PC-9 (cell line): Measurements from ENCODE around the gene NAB2. TPM values are rescaled to one million over a fixed set of nuclear protein-coding genes. Genes with fewer than 3 reads are reported as not detected.

Source experiments
- BruUV-seq: library from RNA; stranded (reverse); fragments of 400-500 nt; replicated peaks from 2 replicates; lab custom pipeline; 2021; lab: Mats Ljungman, UMichigan
- CTCF ChIA-PET: fragments of 300-600 bp; sonication (Branson Sonifier 250); formaldehyde crosslinking; loops from one replicate; lab custom pipeline; 2022; ENCODE audit warnings: antibody characterized with exemption; lab: Charles Lee
- POLR2A ChIA-PET: fragments of 300-600 bp; sonication (Branson Sonifier 250); formaldehyde crosslinking; loops from one replicate; lab custom pipeline; 2022; ENCODE audit warnings: antibody characterized with exemption; ENCODE audit not compliant: unreplicated experiment; lab: Charles Lee
- DNase-seq, 2 experiments: peaks; one replicate each; pipeline versions ENCODE4 v3.0.0 to v3.0.0-alpha.2; 2015 to 2022; ENCODE audit warnings: mixed read lengths in 1 of 2
- H2AFZ ChIP-seq: fragments of 200-600 bp; sonication (generic); 2 replicates; pipeline ENCODE4 v1.8.1; 2017; ENCODE audit warnings: antibody characterized with exemption
- H3F3A ChIP-seq: fragments of 200-600 bp; sonication (generic); 2 replicates; pipeline ENCODE4 v1.8.1; 2017; ENCODE audit warnings: antibody characterized with exemption, mild to moderate bottlenecking, low read depth; ENCODE audit not compliant: insufficient read depth
- H3K27ac ChIP-seq: fragments of 200-600 bp; sonication (generic); 2 replicates; pipeline ENCODE4 v1.6.1; 2016; ENCODE audit warnings: mixed run types
- H3K27me3 ChIP-seq: fragments of 200-600 bp; sonication (generic); 2 replicates; pipeline ENCODE4 v1.6.1; 2016; ENCODE audit warnings: low read depth, mixed run types; ENCODE audit not compliant: insufficient read depth
- H3K36me3 ChIP-seq: fragments of 200-600 bp; sonication (generic); 2 replicates; pipeline ENCODE4 v1.6.1; 2016; ENCODE audit warnings: low read depth, mixed run types
- H3K4me1 ChIP-seq: fragments of 200-600 bp; sonication (generic); replicated peaks from 2 replicates; pipeline ENCODE4 v1.6.1; 2016; ENCODE audit warnings: mixed run types; ENCODE audit not compliant: insufficient read depth
- H3K4me2 ChIP-seq: fragments of 200-600 bp; sonication (generic); 2 replicates; pipeline ENCODE4 v1.6.1; 2017; ENCODE audit warnings: mixed run types
- H3K4me3 ChIP-seq: fragments of 200-600 bp; sonication (generic); 2 replicates; pipeline ENCODE4 v1.6.1; 2016; ENCODE audit warnings: mixed run types
- H3K79me2 ChIP-seq: fragments of 200-600 bp; sonication (generic); 2 replicates; pipeline ENCODE4 v1.6.1; 2017; ENCODE audit warnings: low read depth, mixed run types
- H3K9me2 ChIP-seq: fragments of 200-600 bp; sonication (generic); 2 replicates; pipeline ENCODE4 v1.8.1; 2017; ENCODE audit warnings: mild to moderate bottlenecking; ENCODE audit not compliant: insufficient read depth
- H3K9me3 ChIP-seq: fragments of 200-600 bp; sonication (generic); 2 replicates; pipeline ENCODE4 v1.8.1; 2016; ENCODE audit warnings: low read depth; ENCODE audit not compliant: insufficient read depth
- H4K20me1 ChIP-seq: fragments of 200-600 bp; sonication (generic); 2 replicates; pipeline ENCODE4 v1.8.1; 2017; ENCODE audit not compliant: insufficient read depth
- CTCF ChIP-seq: fragments of 200-600 bp; sonication (generic); conservative IDR thresholded peaks from 2 replicates; pipeline ENCODE4 v1.6.1; 2017; ENCODE audit warnings: mixed run types, antibody characterized with exemption, mild to moderate bottlenecking, moderate library complexity
- EZH2 ChIP-seq: fragments of 200-600 bp; sonication (generic); IDR thresholded peaks from 2 replicates; pipeline ENCODE4 v1.8.0; 2017; ENCODE audit warnings: antibody characterized with exemption, low read depth
- intact Hi-C: fragments of 100-400 bp; cut with micrococcal nuclease; formaldehyde crosslinking; loops from one replicate; pipeline ENCODE4 v1.10.0; 2022; ENCODE audit not compliant: unreplicated experiment
- total RNA-seq: library from RNA; stranded (reverse); gene quantifications from 2 replicates; pipeline ENCODE4 v1.2.3, GENCODE V29; 2021

Gene NAB2
- total RNA-seq, 1 experiment from 2014 or later = 13.8 TPM

DNA sequence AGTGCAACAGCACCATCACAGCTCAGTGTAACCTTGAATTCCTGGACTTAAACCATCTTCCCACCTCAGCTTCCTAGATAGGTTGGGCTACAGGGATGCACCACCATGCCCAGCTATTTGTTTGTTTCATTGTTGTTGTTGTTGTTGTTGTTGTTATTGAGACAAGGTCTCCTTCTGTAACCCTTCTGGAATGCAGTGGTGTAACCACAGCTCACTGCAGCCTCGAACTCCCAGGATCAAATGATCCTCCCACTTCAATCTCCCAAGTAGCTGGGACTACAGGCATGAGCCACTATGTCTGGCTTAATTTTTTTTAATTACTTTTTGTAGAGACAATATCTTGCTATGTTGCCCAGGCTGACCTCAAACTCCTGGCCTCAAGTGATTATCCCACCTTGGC lies 9.1 kb upstream of the NAB2 start:
- Histone ChIP-seq H2AFZ (peak overlapping the region; percentile 74; the same call in 1 of the 2 replicates), H3K79me2 (peaks cover 18% of the 10 kb centered on the region), H3K4me1 (peaks cover 13% of the 10 kb centered on the region), H3K4me3 (peak overlapping the region; percentile 53; the same call in 1 of the 2 replicates), H3K9me2 (no peaks in the 10 kb centered on the region), H3F3A (peaks cover 6% of the 10 kb centered on the region; the same call in 1 of the 2 replicates), H3K4me2 (peak overlapping the region; percentile 74), H4K20me1 (no peaks in the 10 kb centered on the region), H3K36me3 (no peaks in the 10 kb centered on the region), H3K9me3 (no peaks in the 10 kb centered on the region), H3K27ac (peak overlapping the region; percentile 59; the same call in 1 of the 2 replicates), H3K27me3 (no peaks in the 10 kb centered on the region)
- CTCF ChIA-PET = interaction anchor here (0.7 to 2.6 kb wide), 5 partner anchors 13 to 134 kb away, joined by 3 to 23 read pairs (median 3); partner anchors contain the start of gene STAT6
- TF ChIP-seq CTCF = no peak
- no peak for TF ChIP-seq EZH2
- intact Hi-C loops = loop anchor here (1.0 to 2.0 kb wide), 2 partner anchors 7 to 33 kb away; no protein-coding TSS in a partner anchor
- POLR2A ChIA-PET = interaction anchor here (0.6 kb wide), 1 partner anchor 10 kb away, joined by 6 read pairs; no protein-coding TSS in a partner anchor
- DNase-seq = no peak
- BruUV-seq = no TSS peak

DNA sequence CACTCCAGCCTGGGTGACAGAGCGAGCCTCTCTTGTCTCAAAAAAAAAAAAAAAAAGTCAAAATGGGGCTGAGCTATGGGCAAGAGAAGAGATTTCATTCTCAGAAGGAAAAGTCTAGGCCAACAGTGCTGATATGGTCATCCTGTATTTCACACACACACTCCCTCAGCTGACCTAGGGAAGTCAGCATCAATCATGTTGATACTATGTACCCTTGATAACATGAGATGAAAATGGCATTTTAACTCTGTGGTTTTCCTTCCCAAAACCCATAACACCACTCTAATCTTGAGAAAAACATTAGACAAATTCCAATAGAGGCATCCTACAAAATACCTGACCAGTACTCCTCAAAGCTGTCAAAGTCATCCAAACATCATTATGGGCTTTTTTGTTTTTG lies 8.1 kb upstream of the NAB2 start:
- no peak overlapping the region for H3K27ac ChIP-seq
- H3K4me2 ChIP-seq = no peak overlapping the region
- CTCF ChIA-PET = no interaction called here
- H4K20me1 ChIP-seq = no peaks in the 10 kb centered on the region
- H3K27me3 ChIP-seq = no peaks in the 10 kb centered on the region
- no peak overlapping the region for H3K4me3 ChIP-seq
- H2AFZ ChIP-seq = no peak overlapping the region
- peaks cover 18% of the 10 kb centered on the region for H3K79me2 ChIP-seq
- H3F3A ChIP-seq = peaks cover 7% of the 10 kb centered on the region; the same call in 1 of the 2 replicates
- POLR2A ChIA-PET = interaction anchor here (0.7 kb wide), 1 partner anchor 22 kb away, joined by 4 read pairs; no protein-coding TSS in a partner anchor
- H3K36me3 ChIP-seq = no peaks in the 10 kb centered on the region
- no peak for TF ChIP-seq EZH2
- TF ChIP-seq CTCF = no peak
- DNase-seq = no peak
- no TSS peak for BruUV-seq
- no peaks in the 10 kb centered on the region for H3K9me2 ChIP-seq
- intact Hi-C loops = no loop called here
- H3K4me1 ChIP-seq = peaks cover 16% of the 10 kb centered on the region
- no peaks in the 10 kb centered on the region for H3K9me3 ChIP-seq

GRCh38 chr12:57085999-57086492 lies 2.9 kb upstream of the NAB2 start:
- intact Hi-C loops = loop anchor here (5.0 kb wide), 1 partner anchor 449 kb away; no protein-coding TSS in a partner anchor
- H3K79me2 ChIP-seq = no peaks in the 10 kb centered on the region
- H3K9me3 ChIP-seq = no peaks in the 10 kb centered on the region
- POLR2A ChIA-PET = interaction anchor here (0.9 to 1.0 kb wide), 2 partner anchors 26 to 42 kb away, joined by 5 read pairs; partner anchors contain the start of gene LRP1
- CTCF ChIA-PET = no interaction called here
- no peak overlapping the region for H3K27ac ChIP-seq
- no TSS peak for BruUV-seq
- H3K4me1 ChIP-seq = peaks cover 5% of the 10 kb centered on the region; the same call in 1 of the 2 replicates
- peak overlapping the region; percentile 94; the same call in 1 of the 2 replicates for H3K4me3 ChIP-seq
- TF ChIP-seq CTCF = no peak
- TF ChIP-seq EZH2 = no peak
- no peaks in the 10 kb centered on the region for H3K9me2 ChIP-seq
- H3F3A ChIP-seq = peaks cover 22% of the 10 kb centered on the region; the same call in 1 of the 2 replicates
- no peaks in the 10 kb centered on the region for H3K27me3 ChIP-seq
- peak overlapping the region; percentile 96 for H3K4me2 ChIP-seq
- no peak for DNase-seq
- H2AFZ ChIP-seq = peak overlapping the region; percentile 92; the same call in 1 of the 2 replicates
- no peaks in the 10 kb centered on the region for H3K36me3 ChIP-seq
- no peaks in the 10 kb centered on the region for H4K20me1 ChIP-seq
